Stimulated activated CD4-positive, alpha-beta T cell treated with anti-CD3 and anti-CD28 coated beads, Interleukin-1b, Interleukin-23, amount 100 ng/mL, for 24 hours (primary cell): Measurements from ENCODE around the gene SLC22A13.
"Not testable (repeated sequence)": the region's sequence is repeated elsewhere in the genome, so short reads cannot be mapped to it uniquely, and the experiment has no call there.

Experiments
- DNase-seq, 4 experiments: peaks; one replicate each; pipeline ENCODE4 v3.0.0-alpha.2; 2020; ENCODE audit warnings: low read depth in 4 of 4, low spot score in 1 of 4

The SLC22A13 gene

GRCh38 chr3:38265604-38266307 is at the start of gene SLC22A13:
Gene SLC22A13, plus strand, starts transcription at chr3:38265812. Its CDS starts 49 bp downstream, at chr3:38265861.
- DNase-seq: no peak

- no peak for DNase-seq
Observed at GRCh38 chr3:38219609-38220197, 45.9 kb upstream of the SLC22A13 start.

- no peak for DNase-seq
Observed at GRCh38 chr3:38221005-38221404, 44.6 kb upstream of the SLC22A13 start.

GRCh38 chr3:38222032-38222634 is 43.5 kb upstream of the SLC22A13 start:
- no peak for DNase-seq

- no peak for DNase-seq
Observed at GRCh38 chr3:38224357-38224756, 41.3 kb upstream of the SLC22A13 start.

- DNase-seq: no peak
Observed at GRCh38 chr3:38226273-38226672, 39.3 kb upstream of the SLC22A13 start.

GRCh38 chr3:38227989-38228388 is 37.6 kb upstream of the SLC22A13 start:
- no peak for DNase-seq

GRCh38 chr3:38229036-38229435 is 36.6 kb upstream of the SLC22A13 start:
- DNase-seq: no peak

GRCh38 chr3:38232701-38233100 is 32.9 kb upstream of the SLC22A13 start:
- DNase-seq: no peak

GRCh38 chr3:38235466-38235865 is 30.1 kb upstream of the SLC22A13 start:
- DNase-seq: no peak

- DNase-seq: no peak
Observed at GRCh38 chr3:38238416-38239008, 27.1 kb upstream of the SLC22A13 start.

- not testable (repeated sequence) for DNase-seq
Observed at GRCh38 chr3:38242812-38243211, 22.8 kb upstream of the SLC22A13 start.

- DNase-seq: no peak
Observed at GRCh38 chr3:38245930-38246329, 19.7 kb upstream of the SLC22A13 start.

GRCh38 chr3:38247366-38248035 is 18.1 kb upstream of the SLC22A13 start:
- DNase-seq: no peak

- DNase-seq: no peak
Observed at GRCh38 chr3:38250198-38250597, 15.4 kb upstream of the SLC22A13 start.

- no peak for DNase-seq
Observed at GRCh38 chr3:38251197-38251596, 14.4 kb upstream of the SLC22A13 start.

- DNase-seq: no peak
Observed at GRCh38 chr3:38253704-38254103, 11.9 kb upstream of the SLC22A13 start.

GRCh38 chr3:38254872-38255271 is 10.7 kb upstream of the SLC22A13 start:
- no peak for DNase-seq

GRCh38 chr3:38255627-38256026 is 10.0 kb upstream of the SLC22A13 start:
- no peak for DNase-seq

GRCh38 chr3:38257583-38257982 is 8.0 kb upstream of the SLC22A13 start:
- no peak for DNase-seq

GRCh38 chr3:38260474-38260873 is 5.1 kb upstream of the SLC22A13 start:
- no peak for DNase-seq

GRCh38 chr3:38264353-38264771 is 1.2 kb upstream of the SLC22A13 start:
- no peak for DNase-seq
